GM12878 (cell line): ENCODE data around the gene ZSWIM6. TPM values are rescaled to one million over a fixed set of nuclear protein-coding genes. Genes with fewer than 3 reads are reported as not detected.

Experiments
- ATAC-seq: fragments of 200-7000 bp; cut with Tn5 transposase; 3 replicates; pipeline ENCODE4 v1.9.1; 2020; ENCODE audit warnings: mild to moderate bottlenecking, moderate library complexity
- BruUV-seq: library from RNA; stranded (reverse); fragments of 400-500 nt; replicated peaks from 2 replicates; lab custom pipeline; 2021; lab: Mats Ljungman, UMichigan
- CTCF ChIA-PET: fragments of 300-600 bp; sonication (Branson Sonifier 250); formaldehyde crosslinking; extraction: SDS; loops from one replicate; lab custom pipeline; 2021; ENCODE audit warnings: inconsistent platforms; lab: Yijun Ruan, JAX
- POLR2A ChIA-PET: fragments of 350-600 bp; formaldehyde crosslinking; extraction: SDS; loops from one replicate; lab custom pipeline; 2021; ENCODE audit warnings: inconsistent platforms; lab: Charles Lee
- RAD21 ChIA-PET: fragments of 300-600 bp; sonication (Branson Sonifier 250); formaldehyde crosslinking; loops from one replicate; lab custom pipeline; 2023; ENCODE audit warnings: antibody characterized with exemption; ENCODE audit not compliant: unreplicated experiment; lab: Charles Lee
- SMC1A ChIA-PET: fragments of 300-600 bp; sonication (Branson Sonifier 250); formaldehyde crosslinking; loops from one replicate; lab custom pipeline; 2023; ENCODE audit not compliant: unreplicated experiment, uncharacterized antibody; lab: Charles Lee
- DNase-seq: peaks from one replicate; pipeline ENCODE4 v3.0.0-alpha.2; 2011; ENCODE audit warnings: low read depth, low spot score
- FAIRE-seq: peaks from 3 replicates; lab custom pipeline; 2011; peaks lifted over from hg19 to GRCh38; lab: Jason Lieb, UNC
- H2AFZ ChIP-seq: 2 replicates; pipeline ENCODE4 v1.6.0; 2011; ENCODE audit warnings: low read depth, low read length, control low read depth; ENCODE audit not compliant: control insufficient read depth
- H3K27ac ChIP-seq: 2 replicates; pipeline ENCODE4 v1.5.1; 2011; ENCODE audit warnings: control low read depth; ENCODE audit not compliant: control insufficient read depth, insufficient read depth
- H3K27me3 ChIP-seq, 2 experiments: replicated peaks in 1 of 2; 2 replicates each; pipeline versions ENCODE4 v1.6.0 to v1.6.1; 2011; ENCODE audit warnings: low read length in 1 of 2; ENCODE audit not compliant: control insufficient read depth in 2 of 2, insufficient read depth in 2 of 2
- H3K36me3 ChIP-seq, 2 experiments: 2 replicates each; pipeline ENCODE4 v1.5.1; 2011; ENCODE audit warnings: low read length in 1 of 2; ENCODE audit not compliant: control insufficient read depth in 2 of 2, insufficient read depth in 2 of 2
- H3K4me1 ChIP-seq: 2 replicates; pipeline ENCODE4 v1.6.1; 2011; ENCODE audit warnings: mild to moderate bottlenecking, low read length, moderate library complexity, mixed read lengths; ENCODE audit not compliant: control insufficient read depth, insufficient read depth
- H3K4me2 ChIP-seq: 2 replicates; pipeline ENCODE4 v1.6.0; 2011; ENCODE audit warnings: control low read depth; ENCODE audit not compliant: control insufficient read depth, insufficient read depth
- H3K4me3 ChIP-seq: fragments of 200-600 bp; sonication (generic); 2 replicates; pipeline ENCODE4 v1.5.1; 2016
- H3K79me2 ChIP-seq: 2 replicates; pipeline ENCODE4 v1.6.0; 2011; ENCODE audit warnings: low read length; ENCODE audit not compliant: control insufficient read depth, insufficient read depth
- H3K9ac ChIP-seq: 2 replicates; pipeline ENCODE4 v1.8.0; 2011; ENCODE audit warnings: low read length, control low read depth, mixed read lengths; ENCODE audit not compliant: control insufficient read depth, insufficient read depth
- H3K9me3 ChIP-seq: replicated peaks from 3 replicates; pipeline ENCODE4 v1.5.1; 2011; ENCODE audit warnings: mild to moderate bottlenecking, low read length; ENCODE audit not compliant: control insufficient read depth, insufficient read depth
- H4K20me1 ChIP-seq: 2 replicates; pipeline ENCODE4 v1.6.0; 2011; ENCODE audit not compliant: control insufficient read depth, insufficient read depth
- ATF7 ChIP-seq: fragments of 450-650 bp; IDR thresholded peaks from 2 replicates; pipeline ENCODE4 v1.6.1; 2016; ENCODE audit warnings: low read depth, mild to moderate bottlenecking
- BCLAF1 ChIP-seq: fragments of 450-650 bp; IDR thresholded peaks from 2 replicates; pipeline ENCODE4 v1.6.1; 2017; ENCODE audit warnings: antibody characterized with exemption, mild to moderate bottlenecking, moderate library complexity
- CEBPZ ChIP-seq: fragments of 150-350 bp; IDR thresholded peaks from 2 replicates; pipeline ENCODE4 v1.6.1; 2016; ENCODE audit warnings: low read depth, low read length
- E4F1 ChIP-seq: fragments of 450-650 bp; IDR thresholded peaks from 2 replicates; pipeline ENCODE4 v1.6.1; 2018; ENCODE audit warnings: borderline replicate concordance, mild to moderate bottlenecking; ENCODE audit not compliant: partially characterized antibody
- ESRRA ChIP-seq: IDR thresholded peaks from 2 replicates; pipeline ENCODE4 v1.6.1; 2012; ENCODE audit warnings: mild to moderate bottlenecking, low read length, improper control_type of control experiment
- FOS ChIP-seq: IDR thresholded peaks from 3 replicates; pipeline ENCODE4 v1.6.1; 2011; ENCODE audit warnings: borderline replicate concordance; ENCODE audit not compliant: insufficient read length; ENCODE audit errors: extremely low read depth
- MYB ChIP-seq: fragments of 150-350 bp; IDR thresholded peaks from 2 replicates; pipeline ENCODE4 v1.6.1; 2014; ENCODE audit warnings: mild to moderate bottlenecking, low read depth, low read length, borderline replicate concordance
- RCOR1 ChIP-seq: conservative IDR thresholded peaks from 2 replicates; pipeline ENCODE4 v1.6.1; 2012; ENCODE audit warnings: low read depth, low read length, improper control_type of control experiment
- TAF1 ChIP-seq: IDR thresholded peaks from 2 replicates; pipeline ENCODE4 v1.6.1; 2011; ENCODE audit warnings: mild to moderate bottlenecking, low read depth, low read length, borderline replicate concordance
- ZBTB4 ChIP-seq: fragments of 450-650 bp; formaldehyde crosslinking; IDR thresholded peaks from 2 replicates; pipeline ENCODE4 v1.4.0; 2022; ENCODE audit warnings: mild to moderate bottlenecking, moderate library complexity
- ZNF207 ChIP-seq: fragments of 450-650 bp; IDR thresholded peaks from 2 replicates; pipeline ENCODE4 v1.6.1; 2014; ENCODE audit warnings: antibody characterized with exemption, mild to moderate bottlenecking, borderline replicate concordance
- ZNF274 ChIP-seq: IDR thresholded peaks from one replicate; pipeline ENCODE4 v1.8.0; 2011; ENCODE audit not compliant: insufficient read length, insufficient read depth
- ZNF384 ChIP-seq: IDR thresholded peaks from 2 replicates; pipeline ENCODE4 v1.6.1; 2012; ENCODE audit warnings: low read depth, mild to moderate bottlenecking, low read length, improper control_type of control experiment, borderline replicate concordance
- WGBS: methylation state at CpG from one replicate; pipeline ENCODE4 v1.1.6; 2016; ENCODE audit warnings: low lambda C conversion rate; ENCODE audit not compliant: insufficient replicate concordance, insufficient coverage; ENCODE audit errors: missing lambda C conversion rate; 5-methylcytosine and 5-hydroxymethylcytosine counted together
- in situ Hi-C: fragments of 300-500 bp; cut with MboI; formaldehyde crosslinking; loops from 9 replicates; pipeline ENCODE4 v1.14.3; 2018; ENCODE audit warnings: mixed read lengths
- intact Hi-C: fragments of 100-400 bp; cut with micrococcal nuclease; formaldehyde crosslinking; loops from one replicate; pipeline ENCODE4 v1.14.2; 2022; ENCODE audit not compliant: unreplicated experiment
- polyA plus RNA-seq, 11 experiments: library from polyadenylated mRNA; depleted of rRNA in 4 of 11; unstranded in 6 of 11; stranded (reverse) in 5 of 11; fragments of >200 nt; fragmentation: Nextera tagmentation in 4 of 11; fragmentation: Illumina TruSeq in 1 of 11; extraction: Ambion mirVana in 4 of 11; extraction: Trizol in 1 of 11; gene quantifications; 1 replicate in 1 of 11; 2 replicates in 10 of 11; pipeline versions ENCODE4 v1.2.1 to v1.2.3, GENCODE V29; 2011 to 2016; ENCODE audit warnings: inconsistent platforms in 2 of 11, missing spikeins in 2 of 11, low read depth in 1 of 11
- total RNA-seq, 4 experiments: library from RNA; depleted of rRNA in 3 of 4; stranded (reverse); fragments of >200 nt in 3 of 4; fragmentation: Illumina TruSeq in 1 of 4; extraction: Trizol in 1 of 4; gene quantifications; 2 replicates each; pipeline versions ENCODE4 v1.2.1 to v1.2.3, GENCODE V29; 2013 to 2021

The ZSWIM6 gene
- total and polyA plus RNA-seq, 10 of the 15 experiments (the other 5 are each of a cell fraction or from before 2014, with no cell fraction given), result 0.53 to 6.2 (median 3.4) TPM

GRCh38 chr5:61417851-61418250 lies 85.8 kb downstream of the ZSWIM6 start:
- H4K20me1 ChIP-seq, result no peaks in the 10 kb centered on the region
- no peak for TF ChIP-seq TAF1
- no peak for TF ChIP-seq FOS
- TF ChIP-seq CEBPZ, result no peak
- TF ChIP-seq ZBTB4 (CRISPR knock-in tag), result no peak
- TF ChIP-seq BCLAF1, result no peak
- no peak for TF ChIP-seq RCOR1
- no peak for TF ChIP-seq ZNF274
- TF ChIP-seq ESRRA, result no peak
- TF ChIP-seq E4F1, result no peak
- TF ChIP-seq ZNF207, result no peak
- no peak for TF ChIP-seq MYB
- TF ChIP-seq ATF7, result no peak
- TF ChIP-seq ZNF384, result no peak

More at GRCh38 chr5:61417851-61418250, 85.8 kb downstream of the ZSWIM6 start:
- Histone ChIP-seq H3K27me3 (no peaks in the 10 kb centered on the region), H2AFZ (no peak overlapping the region), H3K4me3 (no peak overlapping the region), H3K36me3 (no peaks in the 10 kb centered on the region), H3K27ac (no peak overlapping the region), H3K4me2 (no peak overlapping the region), H3K9ac (no peak overlapping the region), H3K4me1 (no peaks in the 10 kb centered on the region), H3K79me2 (no peaks in the 10 kb centered on the region), H3K9me3 (no peaks in the 10 kb centered on the region)
- ChIA-PET RAD21 (no interaction called here), CTCF (no interaction called here), POLR2A (no interaction called here), SMC1A (no interaction called here)
- ATAC-seq (no peak), DNase-seq (no peak), FAIRE-seq (no peak)
- in situ Hi-C loops (no loop called here), intact Hi-C loops (no loop called here)
- WGBS, result 26% methylated on average over 1 of the region's 1 CpG
- no TSS peak for BruUV-seq
